HG03196 (cell line): Measurements from ENCODE around the gene AAMDC.
"Not testable (repeated sequence)": the region's sequence is repeated elsewhere in the genome, so short reads cannot be mapped to it uniquely, and the experiment has no call there.

ENCODE experiments used
- ATAC-seq: cut with Tn5 transposase; IDR thresholded peaks from one replicate; pipeline ENCODE4 v1.9.1; 2021; ENCODE audit not compliant: unreplicated experiment

The AAMDC gene

GRCh38 chr11:77883775-77884174 is 62.8 kb downstream of the AAMDC start:
- ATAC-seq: no peak

GRCh38 chr11:77884186-77884828 is 63.4 kb downstream of the AAMDC start:
- no peak for ATAC-seq

DNA sequence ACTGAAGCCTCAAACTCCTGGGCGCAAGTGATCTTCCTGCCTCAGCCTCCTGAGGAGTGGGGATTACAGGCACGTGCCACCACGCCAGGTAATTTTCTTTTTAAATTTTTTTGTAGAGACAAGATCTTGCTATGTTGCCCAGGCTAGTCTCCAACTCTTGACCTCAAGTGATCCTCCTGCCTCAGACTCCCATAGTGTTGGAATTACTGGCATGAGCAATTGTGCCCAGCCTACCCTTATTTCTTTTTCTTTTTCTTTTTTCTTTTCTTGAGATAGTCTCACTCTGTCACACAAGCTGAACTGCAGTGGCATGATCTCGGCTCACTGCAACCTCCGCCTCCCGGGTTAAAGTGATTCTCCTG is 63.9 kb downstream of the AAMDC start:
- no peak for ATAC-seq

DNA sequence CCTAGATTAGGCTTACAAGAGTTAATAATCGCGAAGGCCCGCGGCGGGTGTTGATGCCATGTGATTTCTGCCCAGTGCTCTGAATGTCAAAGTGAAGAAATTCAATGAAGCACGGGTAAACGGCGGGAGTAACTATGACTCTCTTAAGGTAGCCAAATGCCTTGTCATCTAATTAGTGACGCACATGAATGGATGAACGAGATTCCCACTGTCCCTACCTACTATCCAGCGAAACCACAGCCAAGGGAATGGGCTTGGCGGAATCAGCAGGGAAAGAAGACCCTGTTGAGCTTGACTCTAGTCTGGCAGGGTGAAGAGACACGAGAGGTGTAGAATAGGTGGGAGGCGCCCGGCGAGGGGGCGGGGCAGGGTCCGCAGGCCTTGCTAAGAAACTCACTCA is 65.5 kb downstream of the AAMDC start:
- no peak for ATAC-seq

GRCh38 chr11:77889045-77889444 is 68.1 kb downstream of the AAMDC start:
- ATAC-seq: not testable (repeated sequence)

GRCh38 chr11:77890100-77890614 is 69.2 kb downstream of the AAMDC start:
- ATAC-seq: not testable (repeated sequence)

GRCh38 chr11:77890619-77891056 is 69.7 kb downstream of the AAMDC start:
- not testable (repeated sequence) for ATAC-seq

DNA sequence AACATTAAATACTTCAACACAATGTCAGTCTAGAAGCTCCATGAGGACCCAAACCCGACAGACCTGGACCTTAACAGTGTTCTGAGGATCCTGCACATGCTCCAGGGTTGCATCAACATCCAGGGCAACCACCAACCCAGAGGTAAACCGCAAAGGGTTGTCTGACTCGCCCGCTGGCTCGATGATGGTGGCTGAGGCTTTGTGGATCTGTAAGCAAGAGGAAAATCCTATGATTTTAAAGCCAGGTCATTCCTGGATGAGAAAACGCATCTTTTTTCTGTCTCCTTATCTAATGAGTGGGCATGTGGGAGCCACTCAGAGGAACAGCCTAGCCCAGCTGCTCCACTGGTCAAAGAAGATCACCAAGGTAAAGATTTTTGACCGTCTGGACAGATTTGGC is 70.3 kb downstream of the AAMDC start:
- not testable (repeated sequence) for ATAC-seq

DNA sequence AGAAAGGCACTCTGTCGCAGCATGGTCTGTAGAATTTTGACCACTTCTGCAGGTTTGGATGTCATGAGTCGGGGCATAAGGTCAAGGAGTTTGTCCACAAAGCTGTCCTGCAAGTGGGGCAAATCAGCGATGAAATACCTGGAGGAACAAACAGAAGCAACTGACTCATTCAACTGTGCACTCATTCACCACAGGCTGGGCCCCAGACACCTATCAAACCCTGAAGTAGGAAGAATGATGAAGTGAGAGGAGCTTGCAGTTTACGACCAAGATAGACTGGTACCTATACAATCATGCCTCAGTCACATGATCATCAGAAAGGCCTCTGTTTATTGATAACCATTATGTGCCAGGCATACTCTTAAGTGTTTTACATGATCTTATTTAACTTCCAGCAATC is 70.8 kb downstream of the AAMDC start:
- ATAC-seq: not testable (repeated sequence)

GRCh38 chr11:77894949-77895348 is 74.0 kb downstream of the AAMDC start:
- not testable (repeated sequence) for ATAC-seq

GRCh38 chr11:77908835-77909234 is 87.9 kb downstream of the AAMDC start:
- no peak for ATAC-seq

DNA sequence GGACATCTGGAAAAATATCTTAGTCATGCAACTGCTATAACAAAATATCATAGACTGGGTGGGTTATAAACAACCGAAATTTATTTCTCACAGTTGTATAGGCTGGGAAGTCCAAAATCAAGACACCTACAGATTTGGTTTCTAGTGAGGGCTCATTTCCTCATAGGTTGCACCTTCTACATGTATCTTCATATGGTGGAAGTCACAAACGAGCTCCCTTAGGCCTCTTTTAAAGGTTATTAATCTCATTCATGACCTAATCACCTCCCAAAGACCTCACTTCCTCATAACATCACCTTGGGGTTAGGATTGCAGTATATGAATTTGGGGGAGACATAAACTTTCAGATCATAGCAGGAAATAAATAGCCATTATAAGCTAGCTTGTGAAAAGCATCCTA is 88.3 kb downstream of the AAMDC start:
- ATAC-seq: no peak

DNA sequence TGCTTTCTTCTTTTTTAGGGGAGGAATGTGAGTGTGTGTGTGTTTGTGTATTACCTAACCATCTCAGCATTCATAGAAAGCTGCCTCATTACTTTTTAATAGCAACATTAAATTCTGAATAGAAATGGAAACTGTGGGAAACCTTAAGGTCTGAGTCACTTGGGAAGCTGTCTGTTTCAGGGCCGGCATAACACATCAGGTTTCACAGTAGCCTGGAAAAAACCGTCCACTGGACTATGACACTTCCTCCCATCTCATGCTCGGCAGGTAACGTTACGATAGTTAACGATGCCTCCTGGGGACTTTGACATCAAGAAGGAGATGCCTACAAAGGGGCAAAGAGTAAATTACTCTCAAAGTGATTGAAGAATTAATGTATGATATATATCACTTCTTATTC is 89.9 kb downstream of the AAMDC start:
- ATAC-seq: not testable (repeated sequence)

DNA sequence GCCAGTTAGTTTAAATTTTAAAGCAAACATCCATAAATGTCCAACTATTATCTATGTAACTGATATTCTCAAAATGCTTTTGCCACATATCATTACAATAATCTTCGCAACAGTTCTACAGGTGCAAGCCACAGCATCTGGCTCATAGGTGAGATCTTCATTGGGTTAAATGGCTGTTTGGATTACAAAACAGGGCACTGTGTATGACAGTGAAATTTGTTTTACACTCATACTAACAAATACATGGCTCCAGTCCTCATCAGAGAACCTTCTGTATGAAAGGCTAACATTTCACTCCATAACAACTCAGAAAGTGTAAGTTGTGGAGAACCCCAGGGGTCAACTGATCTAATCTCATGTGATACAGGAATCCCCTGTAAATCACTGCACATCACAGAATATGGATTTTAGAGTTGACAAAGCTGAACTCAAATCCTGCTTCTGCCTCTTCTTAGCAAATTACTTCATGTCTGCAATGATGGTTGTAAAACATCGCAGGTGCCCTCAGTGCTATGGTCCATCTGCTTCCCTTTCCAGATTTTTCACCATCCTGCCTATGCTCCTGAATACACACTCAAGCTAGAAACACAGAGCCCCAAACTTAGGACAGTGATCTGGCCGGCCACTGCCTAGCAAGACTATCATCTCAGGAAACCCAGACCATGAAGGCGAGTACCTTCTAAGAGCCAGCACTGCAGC is 92.8 kb downstream of the AAMDC start:
- not testable (repeated sequence) for ATAC-seq

DNA sequence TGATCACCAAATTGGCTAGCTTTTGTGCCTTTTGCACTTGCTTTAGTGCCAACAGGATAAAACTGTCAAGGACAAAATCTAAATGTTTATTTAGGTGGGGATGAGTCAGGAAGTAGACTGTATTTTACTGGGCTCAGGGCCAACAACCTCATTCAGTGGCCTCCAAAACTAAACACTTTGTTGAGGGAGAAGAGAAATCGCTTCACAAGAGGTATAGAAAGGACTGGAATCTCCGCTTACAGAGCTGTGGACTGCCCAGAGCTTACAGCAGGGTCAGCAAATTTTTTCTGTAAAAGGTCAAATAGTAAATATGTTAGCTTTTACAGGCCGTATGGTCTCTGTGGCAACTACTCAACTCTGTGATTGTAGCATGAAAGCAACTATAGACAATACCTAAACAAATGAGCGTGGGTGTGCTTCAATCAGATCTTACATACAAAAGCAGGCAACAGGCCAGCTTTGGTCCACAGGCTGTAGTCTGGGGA is 93.4 kb downstream of the AAMDC start:
- not testable (repeated sequence) for ATAC-seq

- ATAC-seq: not testable (repeated sequence)
Observed at GRCh38 chr11:77917713-77918112, 96.8 kb downstream of the AAMDC start.
